ENCODE results near the gene LAMB1. TPM values are rescaled to one million over a fixed set of nuclear protein-coding genes. Genes with fewer than 3 reads are reported as not detected.
"Not testable (repeated sequence)": the region's sequence is repeated elsewhere in the genome, so short reads cannot be mapped to it uniquely, and the experiment has no call there.

LAMB1 gene
- total RNA-seq, 1 donor from 2014 or later, result 31.4 TPM

- no peak for DNase-seq
Observed at GRCh38 chr7:107915541-107915940, 87.4 kb downstream of the LAMB1 start.

- no peak for DNase-seq
Observed at GRCh38 chr7:107914831-107915230, 88.1 kb downstream of the LAMB1 start.

GRCh38 chr7:107913851-107914250 is 89.1 kb downstream of the LAMB1 start:
- DNase-seq, result no peak

GRCh38 chr7:107911981-107912380 is 91.0 kb downstream of the LAMB1 start:
- no peak for DNase-seq

GRCh38 chr7:107909445-107909844 is 93.5 kb downstream of the LAMB1 start:
- no peak for DNase-seq

DNA sequence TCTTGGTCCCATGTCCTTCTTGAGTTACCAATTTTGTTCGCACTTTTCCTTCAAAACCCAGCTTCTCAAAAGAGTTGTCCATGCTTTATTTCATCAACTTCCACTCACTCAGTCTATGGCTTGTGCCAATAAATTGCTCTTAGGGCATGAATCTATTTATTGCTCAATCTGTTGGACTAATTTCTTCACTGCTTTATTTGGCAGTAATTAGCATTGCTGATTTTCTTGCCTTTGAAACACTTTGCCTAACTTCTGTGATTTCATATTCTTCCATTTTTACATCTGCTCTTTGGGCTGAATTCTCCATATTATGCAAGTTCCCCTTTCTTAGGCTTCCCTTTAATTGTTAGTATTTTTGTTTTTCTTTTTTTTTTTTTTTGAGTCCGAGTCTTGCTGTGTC is 95.2 kb downstream of the LAMB1 start:
- DNase-seq, result no peak

GRCh38 chr7:107902381-107902780 is 100.6 kb downstream of the LAMB1 start:
- DNase-seq, result no peak

DNA sequence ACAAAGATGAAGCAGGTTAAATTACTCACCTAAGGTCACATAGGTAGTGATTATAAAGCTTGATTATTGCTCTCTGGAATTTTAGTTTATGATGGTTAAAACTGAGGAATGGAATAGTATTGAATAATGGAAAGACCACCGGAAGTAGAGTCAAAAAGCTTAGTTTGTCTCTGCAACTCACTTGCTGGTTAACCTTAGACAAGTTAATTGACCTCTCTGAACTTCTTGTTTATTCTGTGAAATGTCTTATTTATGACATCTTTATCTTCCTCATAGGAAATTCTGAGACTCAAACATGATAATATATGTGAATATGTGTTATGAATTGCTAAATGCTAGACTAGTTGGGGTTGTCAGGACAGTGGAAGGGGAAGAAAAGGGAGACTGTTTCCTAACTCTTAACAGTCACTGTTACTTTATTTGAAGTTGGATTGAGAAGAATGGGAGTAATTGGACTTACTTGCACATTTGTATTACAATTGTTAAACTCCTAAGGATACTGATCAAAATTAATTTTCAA is 102.4 kb downstream of the LAMB1 start:
- DNase-seq, result no peak

- DNase-seq, result no peak
Observed at GRCh38 chr7:107898997-107899594, 103.9 kb downstream of the LAMB1 start.

DNA sequence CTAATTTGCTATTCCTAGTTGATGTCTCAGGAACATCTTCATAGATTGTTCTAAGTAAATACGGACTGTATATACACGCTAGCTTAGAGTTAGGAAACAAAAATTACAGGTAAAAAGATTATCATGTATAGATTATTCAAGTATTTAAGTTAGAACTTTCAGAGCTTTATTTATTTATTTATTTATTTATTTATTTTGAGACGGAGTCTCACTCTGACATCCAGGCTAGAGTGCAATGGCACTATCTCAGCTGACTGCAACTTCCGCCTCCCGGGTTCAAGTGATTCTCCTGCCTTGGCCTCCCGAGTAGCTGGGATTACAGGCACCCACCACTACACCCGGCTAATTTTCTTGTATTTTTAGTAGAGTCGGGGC is 110.6 kb downstream of the LAMB1 start:
- not testable (repeated sequence) for DNase-seq

GRCh38 chr7:107891636-107892366 is 111.2 kb downstream of the LAMB1 start:
- no peak for DNase-seq

GRCh38 chr7:107890962-107891635 is 111.9 kb downstream of the LAMB1 start, which contains the start of gene DLD:
TSS of gene DLD (plus strand) at chr7:107891183. CDS start at chr7:107891251, 68 bp downstream.
- peak; percentile 92 for DNase-seq

DNA sequence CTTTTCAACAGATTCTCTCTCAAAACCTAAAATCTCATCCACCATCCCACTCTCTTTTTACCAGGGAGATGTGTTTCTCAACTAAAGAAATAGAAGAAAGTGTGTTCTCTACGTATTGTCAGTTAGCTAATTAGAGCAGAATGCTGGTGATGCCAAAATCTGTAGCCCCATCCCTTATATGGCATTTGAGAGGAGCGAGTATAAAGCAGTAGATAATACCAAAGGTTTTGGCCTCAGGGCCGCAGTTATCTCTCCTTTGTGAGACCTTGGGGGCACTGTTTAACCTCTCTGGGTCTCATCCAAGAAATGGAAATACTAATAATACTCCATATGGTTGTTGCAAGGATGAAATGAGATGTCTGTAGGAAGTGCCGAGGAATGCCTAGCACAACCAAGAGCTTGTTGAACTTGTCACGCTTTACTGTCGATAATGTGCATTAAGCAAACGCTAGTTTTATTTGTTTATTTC is 112.4 kb downstream of the LAMB1 start:
- DNase-seq, result no peak

DNA sequence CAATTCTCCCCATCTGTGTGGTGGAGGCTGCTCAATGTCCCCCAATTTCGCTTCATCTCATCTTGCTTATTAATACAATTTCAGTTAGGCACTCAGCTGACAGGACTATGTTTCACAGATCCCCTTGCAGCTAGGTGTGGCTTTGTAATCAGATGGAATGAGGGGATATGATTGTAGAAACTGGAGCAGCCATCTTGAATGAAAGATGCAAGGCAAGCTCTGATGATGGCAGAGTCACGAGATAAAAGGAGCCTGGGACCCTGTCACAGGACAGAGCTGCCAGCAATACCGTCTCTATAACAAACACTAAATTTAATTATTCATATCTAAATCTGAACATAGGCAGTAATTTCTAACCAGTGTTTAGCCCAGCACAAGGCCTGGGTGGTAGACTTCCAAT is 113.0 kb downstream of the LAMB1 start:
- no peak for DNase-seq

DNA sequence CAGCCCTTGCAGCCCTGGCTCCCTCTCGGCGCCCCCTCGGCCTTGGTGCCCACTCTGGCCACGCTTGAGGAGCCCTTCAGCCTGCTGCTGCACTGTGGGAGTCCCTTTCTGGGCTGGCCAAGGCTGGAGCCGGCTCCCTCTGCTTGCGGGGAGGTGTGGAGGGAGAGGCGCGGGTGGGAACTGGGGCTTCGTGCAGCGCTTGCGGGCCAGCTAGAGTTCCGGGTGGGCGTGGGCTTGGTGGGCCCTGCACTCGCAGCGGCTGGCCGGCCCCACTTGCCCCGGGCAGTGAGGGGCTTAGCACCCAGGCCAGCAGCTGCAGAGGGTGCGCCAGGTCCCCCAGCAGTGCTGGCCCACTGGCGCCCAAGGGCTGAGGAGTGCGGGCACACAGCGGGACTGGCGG is 115.1 kb downstream of the LAMB1 start:
- DNase-seq, result not testable (repeated sequence)

- no peak for DNase-seq
Observed at GRCh38 chr7:107884066-107884818, 118.7 kb downstream of the LAMB1 start.

GRCh38 chr7:107882766-107883165 is 120.2 kb downstream of the LAMB1 start:
- DNase-seq, result no peak

GRCh38 chr7:107879400-107880035 is 123.4 kb downstream of the LAMB1 start:
- no peak for DNase-seq

- no peak for DNase-seq
Observed at GRCh38 chr7:107878636-107879035, 124.3 kb downstream of the LAMB1 start.

DNA sequence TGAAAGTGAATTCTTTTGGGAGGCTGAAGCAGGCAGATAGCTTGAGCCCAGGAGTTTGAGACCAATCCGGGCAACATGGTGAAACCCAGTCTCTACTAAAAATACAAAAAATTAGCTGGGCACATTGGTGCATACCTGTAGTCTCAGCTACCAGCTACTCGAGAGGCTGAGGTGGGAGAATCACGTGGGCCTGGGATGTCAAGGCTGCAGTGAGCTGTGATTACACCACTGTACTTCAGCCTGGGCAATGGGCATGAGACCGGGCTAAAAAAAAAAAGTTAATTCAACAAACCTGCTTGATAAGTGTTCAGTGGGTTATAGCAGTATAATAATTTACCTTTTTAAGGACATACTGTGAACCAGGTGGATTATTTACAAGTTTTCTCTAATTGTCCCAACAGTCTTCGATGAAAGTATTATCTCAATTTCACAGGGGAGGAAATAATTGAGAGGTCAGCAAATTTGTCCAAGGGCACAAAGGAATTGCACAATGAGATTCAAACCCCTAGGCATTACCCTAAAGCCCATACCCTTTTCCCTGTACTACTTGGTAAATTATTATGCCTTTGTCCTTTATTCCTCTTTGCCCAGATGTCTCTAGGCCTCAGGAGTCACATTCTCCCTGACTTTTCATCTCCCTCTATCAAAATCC is 125.1 kb downstream of the LAMB1 start:
- no peak for DNase-seq

DNA sequence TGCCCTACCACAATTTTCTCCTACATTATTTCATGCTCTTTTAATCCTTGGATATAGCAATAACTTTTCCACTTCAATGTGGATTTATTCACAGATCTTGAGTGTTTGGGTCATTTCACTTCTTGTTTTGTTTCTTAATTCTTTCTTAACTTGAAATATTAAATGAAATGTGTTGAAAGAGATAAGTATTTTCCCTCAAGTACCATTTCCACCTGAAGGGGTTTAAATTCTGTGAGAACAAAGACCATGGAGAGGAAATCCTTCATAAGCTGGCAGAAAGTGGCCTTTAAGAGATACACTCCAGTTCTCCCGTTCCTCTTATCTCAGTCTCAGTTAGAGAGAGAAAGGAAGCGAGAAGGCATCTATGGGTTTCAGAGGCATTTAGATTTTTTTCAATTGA is 126.0 kb downstream of the LAMB1 start:
- no peak for DNase-seq
